Measurements from ENCODE around the gene LUZP1. TPM values are rescaled to one million over a fixed set of nuclear protein-coding genes. Genes with fewer than 3 reads are reported as not detected.

The LUZP1 gene
- total and polyA plus RNA-seq, 8 donors: 22.9 to 32.5 (median 29.8) TPM

DNA sequence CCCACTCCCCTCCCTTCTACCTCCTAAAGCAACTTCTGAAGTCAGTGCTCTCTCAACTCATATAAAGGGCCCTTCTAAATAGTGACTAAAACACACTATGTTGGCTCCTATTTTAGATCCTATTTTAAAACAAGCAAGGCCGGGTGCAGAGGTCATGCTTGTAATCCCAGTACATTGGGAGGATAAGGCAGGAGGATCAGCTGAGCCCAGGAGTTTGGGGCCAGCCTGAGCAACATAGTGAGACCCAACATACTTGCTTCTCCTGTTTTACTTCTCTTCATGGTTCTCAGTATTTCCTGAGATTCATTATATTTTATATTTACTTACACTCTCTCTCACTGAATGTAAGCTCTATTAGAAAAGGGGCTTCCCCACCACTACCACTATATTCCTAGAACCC, 42.5 kb downstream of the LUZP1 start:
- DNase-seq (no peak), ATAC-seq (no peak)
- Histone ChIP-seq H3K4me3 (no peak overlapping the region), H3K4me1 (peaks cover 13 to 21% of the 10 kb centered on the region in 2 donors), H3K36me3 (no peaks in the 10 kb centered on the region), H3K27ac (no peak overlapping the region), H3K27me3 (peaks cover 0 to 3% of the 10 kb centered on the region in 2 donors), H3K9me3 (no peaks in the 10 kb centered on the region)
- TF ChIP-seq, protein P1, sequence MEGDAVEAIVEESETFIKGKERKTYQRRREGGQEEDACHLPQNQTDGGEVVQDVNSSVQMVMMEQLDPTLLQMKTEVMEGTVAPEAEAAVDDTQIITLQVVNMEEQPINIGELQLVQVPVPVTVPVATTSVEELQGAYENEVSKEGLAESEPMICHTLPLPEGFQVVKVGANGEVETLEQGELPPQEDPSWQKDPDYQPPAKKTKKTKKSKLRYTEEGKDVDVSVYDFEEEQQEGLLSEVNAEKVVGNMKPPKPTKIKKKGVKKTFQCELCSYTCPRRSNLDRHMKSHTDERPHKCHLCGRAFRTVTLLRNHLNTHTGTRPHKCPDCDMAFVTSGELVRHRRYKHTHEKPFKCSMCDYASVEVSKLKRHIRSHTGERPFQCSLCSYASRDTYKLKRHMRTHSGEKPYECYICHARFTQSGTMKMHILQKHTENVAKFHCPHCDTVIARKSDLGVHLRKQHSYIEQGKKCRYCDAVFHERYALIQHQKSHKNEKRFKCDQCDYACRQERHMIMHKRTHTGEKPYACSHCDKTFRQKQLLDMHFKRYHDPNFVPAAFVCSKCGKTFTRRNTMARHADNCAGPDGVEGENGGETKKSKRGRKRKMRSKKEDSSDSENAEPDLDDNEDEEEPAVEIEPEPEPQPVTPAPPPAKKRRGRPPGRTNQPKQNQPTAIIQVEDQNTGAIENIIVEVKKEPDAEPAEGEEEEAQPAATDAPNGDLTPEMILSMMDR (IDR thresholded peaks at IDR 0.05): no peak
- intact Hi-C loops (cut with DNase I): no loop called here

DNA sequence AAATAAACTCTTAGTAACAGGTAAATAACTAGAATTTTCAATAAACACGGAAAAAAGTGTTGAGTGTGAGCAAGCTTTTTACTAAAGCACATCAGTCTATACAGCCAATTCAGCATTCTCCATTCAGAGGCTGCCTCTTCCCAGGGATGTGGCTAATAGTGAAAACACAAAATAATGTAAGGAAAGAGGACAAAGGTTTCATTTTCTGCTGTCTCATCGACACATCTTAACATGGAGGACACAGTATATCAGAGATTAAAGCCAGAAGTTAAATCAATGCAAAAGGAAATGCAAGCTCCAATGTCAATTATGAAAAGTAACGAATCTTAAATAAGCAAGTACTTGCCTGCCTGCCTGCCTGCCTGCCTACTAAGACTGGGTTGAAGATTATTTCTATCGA, 43.2 kb downstream of the LUZP1 start:
- no peak overlapping the region for H3K4me3 ChIP-seq
- intact Hi-C loops (cut with DNase I): no loop called here
- TF ChIP-seq, protein P1 (IDR thresholded peaks at IDR 0.05): no peak
- DNase-seq (no peak), ATAC-seq (no peak)
- no peak overlapping the region for H3K27ac ChIP-seq
- H3K4me1 ChIP-seq: peaks cover 13 to 21% of the 10 kb centered on the region in 2 donors
- peaks cover 0 to 3% of the 10 kb centered on the region in 2 donors for H3K27me3 ChIP-seq
- H3K9me3 ChIP-seq: no peaks in the 10 kb centered on the region
- no peaks in the 10 kb centered on the region for H3K36me3 ChIP-seq

DNA sequence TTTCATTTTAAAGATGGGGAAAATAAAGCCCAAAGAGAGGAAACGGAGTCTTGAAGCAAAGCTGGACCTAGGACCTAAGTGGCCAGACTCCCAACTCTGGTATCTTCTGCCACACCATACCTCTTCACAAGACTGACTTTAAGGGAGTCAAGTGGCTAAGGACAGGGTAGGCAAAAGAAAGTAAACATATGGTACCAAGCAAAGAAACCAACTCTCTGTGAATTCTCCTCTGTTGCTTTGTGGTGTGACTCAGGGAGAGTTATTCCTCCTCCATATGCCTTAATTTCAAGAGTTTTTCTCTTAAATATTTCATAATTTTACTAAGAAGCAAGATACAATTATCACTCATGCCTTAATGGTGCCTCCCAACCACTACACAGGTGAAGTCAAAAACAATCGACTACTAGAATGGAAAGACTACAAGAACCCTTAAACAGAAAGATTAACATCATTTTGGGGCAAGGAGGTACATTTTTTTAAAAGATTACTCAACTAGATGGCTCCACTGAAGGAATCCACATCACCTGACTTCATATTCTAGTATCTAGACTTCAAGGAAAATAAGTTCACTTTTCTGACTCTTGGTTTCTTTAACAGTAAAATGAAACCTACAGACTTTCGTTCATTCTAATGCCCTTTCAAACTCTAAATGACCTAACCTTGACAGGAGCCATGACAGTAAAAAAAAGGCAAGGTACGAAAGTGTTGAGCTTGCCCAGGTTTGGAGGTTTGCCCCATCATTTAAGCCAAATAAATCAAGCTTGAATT, 44.2 kb downstream of the LUZP1 start:
- peaks cover 0 to 3% of the 10 kb centered on the region in 2 donors for H3K27me3 ChIP-seq
- intact Hi-C loops (cut with DNase I): no loop called here
- peaks cover 20 to 31% of the 10 kb centered on the region in 2 donors for H3K4me1 ChIP-seq
- no peaks in the 10 kb centered on the region for H3K9me3 ChIP-seq
- no peak overlapping the region for H3K27ac ChIP-seq
- H3K4me3 ChIP-seq: no peak overlapping the region
- DNase-seq (no peak), ATAC-seq (no peak)
- TF ChIP-seq, protein P1 (IDR thresholded peaks at IDR 0.05): no peak
- H3K36me3 ChIP-seq: no peaks in the 10 kb centered on the region

DNA sequence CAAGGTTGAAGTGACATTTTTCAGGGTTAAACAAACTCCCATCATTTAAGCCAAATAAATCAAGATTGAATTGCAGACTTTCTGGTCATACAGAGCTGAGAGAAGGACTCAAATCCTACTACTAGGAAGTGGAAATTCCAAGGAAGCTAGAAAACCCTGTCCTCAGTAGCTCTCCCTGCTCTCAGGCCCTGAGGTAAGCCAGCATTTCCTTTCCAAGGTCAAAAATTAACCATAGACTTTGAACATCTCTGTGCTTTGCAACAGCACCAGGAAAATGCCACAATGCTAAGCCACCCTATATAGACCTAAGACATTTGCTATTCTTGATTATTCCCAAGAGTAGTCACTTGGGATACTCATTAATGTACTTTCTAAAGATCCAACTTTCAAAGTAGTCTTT, 45.1 kb downstream of the LUZP1 start:
- TF ChIP-seq, protein P1 (IDR thresholded peaks at IDR 0.05): no peak
- Histone ChIP-seq H3K36me3 (no peaks in the 10 kb centered on the region), H3K27me3 (peaks cover 0 to 3% of the 10 kb centered on the region in 2 donors), H3K4me3 (no peak overlapping the region), H3K27ac (no peak overlapping the region), H3K4me1 (peaks cover 20 to 34% of the 10 kb centered on the region in 2 donors), H3K9me3 (no peaks in the 10 kb centered on the region)
- ATAC-seq (no peak), DNase-seq (no peak)
- intact Hi-C loops (cut with DNase I): no loop called here

DNA sequence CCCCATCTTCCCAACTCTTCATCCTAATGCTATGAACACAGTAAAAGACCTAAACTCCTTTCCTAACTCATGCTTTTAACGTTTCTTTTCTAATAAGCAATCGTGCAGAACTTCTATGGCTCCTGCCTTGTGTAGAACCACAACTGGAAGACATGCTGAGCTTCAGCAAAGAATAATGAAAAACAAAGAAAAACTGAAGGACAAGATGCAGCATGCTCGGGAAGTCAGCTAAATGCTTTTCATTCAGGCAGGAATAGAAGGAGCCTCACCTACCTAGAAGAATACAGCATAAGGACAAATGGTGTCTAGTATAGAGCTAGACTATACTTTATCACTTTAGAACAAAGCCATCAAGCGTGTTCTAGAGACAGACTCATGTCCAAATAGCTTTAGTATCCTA, 45.9 kb downstream of the LUZP1 start:
- Histone ChIP-seq H3K27ac (peak overlapping the region; percentile 9 to 16), H3K4me1 (peaks cover 20 to 34% of the 10 kb centered on the region in 2 donors), H3K27me3 (peaks cover 0 to 3% of the 10 kb centered on the region in 2 donors), H3K4me3 (no peak overlapping the region), H3K9me3 (no peaks in the 10 kb centered on the region), H3K36me3 (no peaks in the 10 kb centered on the region)
- no peak for ATAC-seq
- TF ChIP-seq, protein P1 (IDR thresholded peaks at IDR 0.05): no peak
- intact Hi-C loops (cut with DNase I): no loop called here
- no peak for DNase-seq

Measured in left lung (tissue), 10 donors.